HCT116 (cell line): ENCODE results near the gene PLG.
"Not testable (repeated sequence)": the region's sequence is repeated elsewhere in the genome, so short reads cannot be mapped to it uniquely, and the experiment has no call there.

Experiments
- CTCF ChIP-seq, 3 experiments: fragments of 200-600 bp in 1 of 3; sonication (generic) in 1 of 3; IDR thresholded peaks in 2 of 3; conservative IDR thresholded peaks in 1 of 3; 2 replicates each; pipeline ENCODE4 v1.5.1; 2012 to 2017; ENCODE audit warnings: low read depth in 2 of 3, low read length in 2 of 3, antibody characterized with exemption in 1 of 3, borderline replicate concordance in 1 of 3, control low read depth in 1 of 3, mild to moderate bottlenecking in 1 of 3, mixed read lengths in 1 of 3, mixed run types in 1 of 3, moderate library complexity in 1 of 3; ENCODE audit not compliant: insufficient read depth in 1 of 3
- EGR1 ChIP-seq: IDR thresholded peaks from 2 replicates; pipeline ENCODE4 v1.6.1; 2012; ENCODE audit warnings: low read depth
- MAX ChIP-seq: IDR thresholded peaks from 2 replicates; pipeline ENCODE4 v1.6.1; 2012
- POLR2A ChIP-seq: IDR thresholded peaks from 2 replicates; pipeline ENCODE4 v1.7.0; 2011; ENCODE audit warnings: borderline replicate concordance; ENCODE audit not compliant: insufficient read depth, insufficient read length; ENCODE audit errors: extremely low read depth
- POLR2AphosphoS5 ChIP-seq: IDR thresholded peaks from 2 replicates; pipeline ENCODE4 v1.6.1; 2011; ENCODE audit warnings: mild to moderate bottlenecking, low read depth, low read length, moderate library complexity
- RAD21 ChIP-seq: IDR thresholded peaks from 2 replicates; pipeline ENCODE4 v1.6.1; 2012; ENCODE audit warnings: low read depth, mild to moderate bottlenecking
- SRF ChIP-seq: IDR thresholded peaks from 2 replicates; pipeline ENCODE4 v1.6.1; 2012; ENCODE audit warnings: low read depth
- TCF7L2 ChIP-seq: IDR thresholded peaks from 2 replicates; pipeline ENCODE4 v1.7.0; 2011; ENCODE audit warnings: borderline replicate concordance, inconsistent platforms; ENCODE audit not compliant: insufficient read depth, insufficient read length; ENCODE audit errors: extremely low read depth
- YY1 ChIP-seq: IDR thresholded peaks from 2 replicates; pipeline ENCODE4 v1.6.1; 2011; ENCODE audit warnings: low read length, low read depth, moderate library complexity, mild to moderate bottlenecking; ENCODE audit not compliant: insufficient replicate concordance; ENCODE audit errors: extremely low read depth
- ZFX ChIP-seq: fragments of 450-650 bp; IDR thresholded peaks from 2 replicates; pipeline ENCODE4 v1.6.1; 2017
- ZNF274 ChIP-seq: fragments of 200-500 bp; sonication (Bioruptor generic); IDR thresholded peaks from 2 replicates; pipeline ENCODE4 v1.6.1; 2014; ENCODE audit warnings: mild to moderate bottlenecking, low read depth, low read length, inconsistent platforms
- TF ChIP-seq, protein P1 (sequence below): IDR thresholded peaks from 2 replicates; pipeline ENCODE4 v1.6.1; 2012

DNA sequence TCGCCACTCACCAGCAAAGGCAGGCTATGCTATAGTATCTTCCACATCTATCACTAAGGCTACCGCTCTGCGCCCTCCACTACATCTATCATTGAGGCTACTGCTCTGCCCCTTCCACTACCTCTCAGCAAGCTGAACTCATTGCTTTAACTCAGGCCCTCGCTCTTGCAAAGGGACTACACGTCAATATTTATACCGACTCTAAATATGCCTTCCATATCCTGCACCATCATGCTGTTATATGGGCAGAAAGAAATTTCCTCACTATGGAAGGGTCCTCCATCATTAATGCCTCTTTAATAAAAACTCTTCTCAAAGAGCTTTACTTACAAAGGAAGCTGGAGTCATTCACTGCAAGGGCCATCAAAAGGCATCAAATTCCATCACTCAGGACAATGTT lies 77.1 kb downstream of the PLG start:
- TF ChIP-seq POLR2A; CTCF (IDR thresholded peaks at IDR 0.05 in 2 of 3, conservative IDR thresholded peaks at IDR 0.05 in 1 of 3; ENCODE audit: borderline replicate concordance in 1 of 3, insufficient read depth in 1 of 3, low read depth in 2 of 3, low read length in 2 of 3); YY1; SRF; EGR1; TCF7L2; POLR2AphosphoS5; ZNF274; MAX; RAD21; ZFX: not testable (repeated sequence)
- TF ChIP-seq, protein P1, sequence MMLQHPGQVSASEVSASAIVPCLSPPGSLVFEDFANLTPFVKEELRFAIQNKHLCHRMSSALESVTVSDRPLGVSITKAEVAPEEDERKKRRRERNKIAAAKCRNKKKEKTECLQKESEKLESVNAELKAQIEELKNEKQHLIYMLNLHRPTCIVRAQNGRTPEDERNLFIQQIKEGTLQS, result not testable (repeated sequence)
